ENCODE data around the gene CTSO. TPM values are rescaled to one million over a fixed set of nuclear protein-coding genes. Genes with fewer than 3 reads are reported as not detected.
"Not testable (repeated sequence)": the region's sequence is repeated elsewhere in the genome, so short reads cannot be mapped to it uniquely, and the experiment has no call there.

CTSO gene
- total RNA-seq, 1 donor from 2014 or later = 14.5 TPM

- intact Hi-C loops (cut with DNase I) = no loop called here
- H3K27ac ChIP-seq = no peak overlapping the region
- no peaks in the 10 kb centered on the region for H3K27me3 ChIP-seq
- no peak for DNase-seq (ENCODE audit: extremely low spot score in 2 of 2)
- H3K9me3 ChIP-seq = no peaks in the 10 kb centered on the region
- no peaks in the 10 kb centered on the region for H3K4me1 ChIP-seq
- H3K36me3 ChIP-seq = peaks cover 0 to 22% of the 10 kb centered on the region in 2 donors
- TF ChIP-seq POLR2A (IDR thresholded peaks at IDR 0.05) = no peak
- no peak for TF ChIP-seq CTCF (IDR thresholded peaks at IDR 0.05)
- no peak for TF ChIP-seq POLR2AphosphoS5 (IDR thresholded peaks at IDR 0.05; ENCODE audit: insufficient read depth in 1 of 2, low read depth in 1 of 2)
- no peak overlapping the region for H3K4me3 ChIP-seq
Measured at GRCh38 chr4:155941085-155941790, 12.4 kb downstream of the CTSO start.

- TF ChIP-seq CTCF (IDR thresholded peaks at IDR 0.05) (no peak), POLR2AphosphoS5 (IDR thresholded peaks at IDR 0.05; ENCODE audit: insufficient read depth in 1 of 2, low read depth in 1 of 2) (no peak), POLR2A (IDR thresholded peaks at IDR 0.05) (no peak)
- Histone ChIP-seq H3K27me3 (no peaks in the 10 kb centered on the region), H3K27ac (no peak overlapping the region), H3K4me1 (no peaks in the 10 kb centered on the region), H3K36me3 (peaks cover 0 to 13% of the 10 kb centered on the region in 2 donors), H3K9me3 (no peaks in the 10 kb centered on the region), H3K4me3 (no peak overlapping the region)
- intact Hi-C loops (cut with DNase I) = no loop called here
- DNase-seq (ENCODE audit: extremely low spot score in 2 of 2) = no peak
Measured at GRCh38 chr4:155935389-155935986, 18.2 kb downstream of the CTSO start.

GRCh38 chr4:155934634-155935033 lies 19.0 kb downstream of the CTSO start:
- not testable (repeated sequence) for DNase-seq (ENCODE audit: extremely low spot score in 2 of 2)
- peaks cover 0 to 14% of the 10 kb centered on the region in 2 donors for H3K36me3 ChIP-seq

GRCh38 chr4:155931634-155932033 lies 22.0 kb downstream of the CTSO start:
- Histone ChIP-seq H3K27ac (no peak overlapping the region), H3K9me3 (no peaks in the 10 kb centered on the region), H3K36me3 (peaks cover 0 to 18% of the 10 kb centered on the region in 2 donors), H3K27me3 (no peaks in the 10 kb centered on the region), H3K4me3 (no peak overlapping the region), H3K4me1 (no peaks in the 10 kb centered on the region)
- no peak for DNase-seq (ENCODE audit: extremely low spot score in 2 of 2)
- intact Hi-C loops (cut with DNase I) = no loop called here
- no peak for TF ChIP-seq POLR2AphosphoS5 (IDR thresholded peaks at IDR 0.05; ENCODE audit: insufficient read depth in 1 of 2, low read depth in 1 of 2)
- TF ChIP-seq POLR2A (IDR thresholded peaks at IDR 0.05) = no peak
- TF ChIP-seq CTCF (IDR thresholded peaks at IDR 0.05) = no peak

More at GRCh38 chr4:155934634-155935033, 19.0 kb downstream of the CTSO start:
- H3K9me3 ChIP-seq; intact Hi-C loops (cut with DNase I); H3K4me1 ChIP-seq; H3K4me3 ChIP-seq; H3K27ac ChIP-seq; H3K27me3 ChIP-seq: not testable (repeated sequence)

GRCh38 chr4:155930330-155930729 lies 23.3 kb downstream of the CTSO start:
- no peaks in the 10 kb centered on the region for H3K9me3 ChIP-seq
- H3K27me3 ChIP-seq = no peaks in the 10 kb centered on the region
- no peak overlapping the region for H3K27ac ChIP-seq
- H3K36me3 ChIP-seq = peaks cover 0 to 17% of the 10 kb centered on the region in 2 donors
- H3K4me1 ChIP-seq = no peaks in the 10 kb centered on the region
- no peak overlapping the region for H3K4me3 ChIP-seq
- DNase-seq (ENCODE audit: extremely low spot score in 2 of 2) = no peak
- intact Hi-C loops (cut with DNase I) = no loop called here
- TF ChIP-seq POLR2A (IDR thresholded peaks at IDR 0.05) (no peak), POLR2AphosphoS5 (IDR thresholded peaks at IDR 0.05; ENCODE audit: insufficient read depth in 1 of 2, low read depth in 1 of 2) (no peak), CTCF (IDR thresholded peaks at IDR 0.05) (no peak)
